ENCODE measurements around the gene CSE1L. TPM values are rescaled to one million over a fixed set of nuclear protein-coding genes. Genes with fewer than 3 reads are reported as not detected.

Gene CSE1L
- total and polyA plus RNA-seq, 7 donors = 37.2 to 75.7 (median 51.7) TPM

DNA sequence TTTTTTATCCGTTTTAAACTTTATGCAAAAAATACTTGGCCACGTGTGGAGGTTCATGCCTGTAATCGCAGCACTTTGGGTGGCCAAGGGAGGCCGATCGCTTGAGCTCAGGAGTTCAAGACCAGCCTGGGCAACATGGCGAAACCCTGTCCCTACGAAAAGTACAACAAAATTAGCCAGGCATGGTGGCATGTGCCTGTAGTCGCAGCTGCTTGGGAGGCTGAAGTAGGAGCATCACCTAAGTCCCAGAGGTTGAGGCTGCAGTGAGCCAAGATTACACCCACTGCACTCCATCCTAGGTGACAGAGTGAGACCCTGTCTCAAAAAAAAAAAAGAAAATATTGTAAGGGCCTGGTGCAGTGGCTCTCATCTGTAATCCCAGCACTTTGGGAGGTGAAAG is 45.0 kb downstream of the CSE1L start:
- no peaks in the 10 kb centered on the region for H3K9me3 ChIP-seq
- no peak for ATAC-seq

DNA sequence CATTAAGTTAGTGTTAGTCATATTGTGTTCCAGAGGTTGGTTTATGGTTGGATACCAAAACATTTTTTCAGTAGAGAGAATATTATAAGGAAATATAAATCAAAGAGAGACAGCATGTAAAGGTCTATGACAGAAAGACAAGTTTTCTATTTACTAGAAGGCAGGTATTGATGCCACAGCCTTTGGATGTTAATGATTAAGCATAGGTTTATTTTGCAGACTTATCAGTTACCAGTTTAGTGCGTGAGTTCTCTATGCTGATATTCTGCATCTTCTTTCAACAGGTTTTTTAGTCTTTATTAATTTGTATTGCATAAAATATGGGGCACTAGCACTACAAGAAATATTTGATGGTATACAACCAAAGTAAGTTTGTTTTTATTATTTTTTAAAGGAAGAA is 45.6 kb downstream of the CSE1L start:
- TF ChIP-seq, protein P1, sequence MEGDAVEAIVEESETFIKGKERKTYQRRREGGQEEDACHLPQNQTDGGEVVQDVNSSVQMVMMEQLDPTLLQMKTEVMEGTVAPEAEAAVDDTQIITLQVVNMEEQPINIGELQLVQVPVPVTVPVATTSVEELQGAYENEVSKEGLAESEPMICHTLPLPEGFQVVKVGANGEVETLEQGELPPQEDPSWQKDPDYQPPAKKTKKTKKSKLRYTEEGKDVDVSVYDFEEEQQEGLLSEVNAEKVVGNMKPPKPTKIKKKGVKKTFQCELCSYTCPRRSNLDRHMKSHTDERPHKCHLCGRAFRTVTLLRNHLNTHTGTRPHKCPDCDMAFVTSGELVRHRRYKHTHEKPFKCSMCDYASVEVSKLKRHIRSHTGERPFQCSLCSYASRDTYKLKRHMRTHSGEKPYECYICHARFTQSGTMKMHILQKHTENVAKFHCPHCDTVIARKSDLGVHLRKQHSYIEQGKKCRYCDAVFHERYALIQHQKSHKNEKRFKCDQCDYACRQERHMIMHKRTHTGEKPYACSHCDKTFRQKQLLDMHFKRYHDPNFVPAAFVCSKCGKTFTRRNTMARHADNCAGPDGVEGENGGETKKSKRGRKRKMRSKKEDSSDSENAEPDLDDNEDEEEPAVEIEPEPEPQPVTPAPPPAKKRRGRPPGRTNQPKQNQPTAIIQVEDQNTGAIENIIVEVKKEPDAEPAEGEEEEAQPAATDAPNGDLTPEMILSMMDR (IDR thresholded peaks at IDR 0.05) = no peak
- no peak overlapping the region for H3K27ac ChIP-seq
- H3K4me3 ChIP-seq = no peak overlapping the region
- no peak for ATAC-seq
- 98 to 100% (median 99%) methylated on average over 1 of the region's 1 CpG for WGBS, 3 donors
- no peaks in the 10 kb centered on the region for H3K4me1 ChIP-seq
- intact Hi-C loops (cut with DNase I) = no loop called here
- H3K36me3 ChIP-seq (ENCODE audit: insufficient read depth in 1 of 2, low read depth in 1 of 2) = peaks cover 12 to 100% of the 10 kb centered on the region in 2 donors
- no peaks in the 10 kb centered on the region for H3K9me3 ChIP-seq
- DNase-seq = no peak
- no peaks in the 10 kb centered on the region for H3K27me3 ChIP-seq (ENCODE audit: insufficient read depth in 3 of 3, low read length in 2 of 3)

More for the DNA sequence above, 45.0 kb downstream of the CSE1L start:
- peaks cover 14 to 100% of the 10 kb centered on the region in 2 donors for H3K36me3 ChIP-seq (ENCODE audit: insufficient read depth in 1 of 2, low read depth in 1 of 2)
- intact Hi-C loops (cut with DNase I) = no loop called here
- no peaks in the 10 kb centered on the region for H3K4me1 ChIP-seq
- 96 to 98% (median 97%) methylated on average over 8 of the region's 8 CpGs for WGBS, 3 donors
- no peak overlapping the region for H3K27ac ChIP-seq
- H3K4me3 ChIP-seq = no peak overlapping the region
- TF ChIP-seq, protein P1 (IDR thresholded peaks at IDR 0.05) = no peak
- DNase-seq = no peak
- no peaks in the 10 kb centered on the region for H3K27me3 ChIP-seq (ENCODE audit: insufficient read depth in 3 of 3, low read length in 2 of 3)

DNA sequence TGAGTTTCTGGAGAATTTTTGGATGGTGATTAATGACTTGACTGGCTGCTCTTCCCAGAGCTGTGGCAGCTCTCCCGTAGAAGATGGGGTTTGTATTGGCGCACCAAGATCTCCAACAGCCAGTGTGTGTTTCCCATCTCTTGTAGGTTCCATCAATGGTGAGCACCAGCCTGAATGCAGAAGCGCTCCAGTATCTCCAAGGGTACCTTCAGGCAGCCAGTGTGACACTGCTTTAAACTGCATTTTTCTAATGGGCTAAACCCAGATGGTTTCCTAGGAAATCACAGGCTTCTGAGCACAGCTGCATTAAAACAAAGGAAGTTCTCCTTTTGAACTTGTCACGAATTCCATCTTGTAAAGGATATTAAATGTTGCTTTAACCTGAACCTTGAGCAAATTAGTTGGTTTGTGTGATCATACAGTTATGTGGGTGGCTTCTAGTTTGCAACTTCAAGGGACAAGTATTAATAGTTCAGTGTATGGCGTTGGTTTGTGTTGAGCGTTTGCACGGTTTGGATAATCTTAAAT is 50.2 kb downstream of the CSE1L start:
- Histone ChIP-seq H3K36me3 (ENCODE audit: insufficient read depth in 1 of 2, low read depth in 1 of 2) (peaks cover 5 to 94% of the 10 kb centered on the region in 2 donors), H3K4me3 (no peak overlapping the region), H3K4me1 (no peaks in the 10 kb centered on the region), H3K27me3 (ENCODE audit: insufficient read depth in 3 of 3, low read length in 2 of 3) (no peaks in the 10 kb centered on the region), H3K9me3 (no peaks in the 10 kb centered on the region), H3K27ac (no peak overlapping the region)
- ATAC-seq (no peak), DNase-seq (no peak)
- TF ChIP-seq, protein P1 (IDR thresholded peaks at IDR 0.05) = no peak
- 85 to 88% (median 85%) methylated on average over 7 of the region's 7 CpGs for WGBS, 3 donors
- intact Hi-C loops (cut with DNase I) = no loop called here

DNA sequence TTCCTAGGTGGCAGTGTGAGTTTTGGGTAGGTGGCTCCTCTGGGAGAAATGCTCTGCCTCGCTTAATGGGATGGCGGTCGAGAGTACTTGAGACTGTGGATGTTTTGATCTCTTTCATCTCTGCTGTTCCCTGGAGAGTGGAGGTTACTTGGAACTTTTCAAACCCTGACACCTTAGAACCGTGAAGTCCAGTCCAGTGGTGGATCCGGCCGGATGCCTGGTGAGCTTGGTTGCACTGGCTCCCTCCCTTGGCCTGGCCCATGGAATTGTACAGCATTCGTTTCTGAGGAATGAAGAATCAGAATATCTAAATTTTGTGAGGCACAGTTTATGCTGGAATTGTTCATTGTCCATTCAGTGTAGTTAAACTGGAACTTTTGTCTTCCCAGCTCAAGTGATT is 51.0 kb downstream of the CSE1L start:
- H3K4me3 ChIP-seq = no peak overlapping the region
- 84 to 92% (median 84%) methylated on average over 7 of the region's 7 CpGs for WGBS, 3 donors
- peaks cover 7 to 94% of the 10 kb centered on the region in 2 donors for H3K36me3 ChIP-seq (ENCODE audit: insufficient read depth in 1 of 2, low read depth in 1 of 2)
- TF ChIP-seq, protein P1 (IDR thresholded peaks at IDR 0.05) = no peak
- no peak for ATAC-seq
- no peak overlapping the region for H3K27ac ChIP-seq
- no peaks in the 10 kb centered on the region for H3K4me1 ChIP-seq
- intact Hi-C loops (cut with DNase I) = no loop called here
- DNase-seq = no peak
- H3K9me3 ChIP-seq = no peaks in the 10 kb centered on the region
- H3K27me3 ChIP-seq (ENCODE audit: insufficient read depth in 3 of 3, low read length in 2 of 3) = no peaks in the 10 kb centered on the region

DNA sequence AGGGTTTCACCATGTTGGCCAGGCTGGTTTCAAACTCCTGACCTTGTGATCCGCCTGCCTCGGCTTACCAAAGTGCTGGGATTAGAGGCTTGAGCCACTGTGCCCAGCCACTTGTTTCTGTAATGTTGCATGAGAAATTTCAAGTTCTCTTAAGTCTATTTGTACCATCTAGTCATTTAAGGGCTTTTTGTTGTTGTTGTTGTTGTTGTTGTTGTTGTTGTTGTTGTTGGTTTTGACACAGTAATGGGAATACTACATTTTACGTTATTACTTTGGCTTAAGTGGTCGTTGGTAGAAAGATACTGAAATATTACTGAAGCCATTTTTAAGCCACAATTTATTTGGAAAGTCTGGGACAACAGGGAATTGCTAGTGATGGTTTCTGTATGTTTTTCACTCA is 52.0 kb downstream of the CSE1L start:
- TF ChIP-seq, protein P1 (IDR thresholded peaks at IDR 0.05) = no peak
- DNase-seq = no peak
- no peak for ATAC-seq
- intact Hi-C loops (cut with DNase I) = no loop called here
- no peak overlapping the region for H3K4me3 ChIP-seq
- H3K27ac ChIP-seq = no peak overlapping the region
- no peaks in the 10 kb centered on the region for H3K27me3 ChIP-seq (ENCODE audit: insufficient read depth in 3 of 3, low read length in 2 of 3)
- no peaks in the 10 kb centered on the region for H3K9me3 ChIP-seq
- peaks cover 10 to 94% of the 10 kb centered on the region in 2 donors for H3K36me3 ChIP-seq (ENCODE audit: insufficient read depth in 1 of 2, low read depth in 1 of 2)
- no peaks in the 10 kb centered on the region for H3K4me1 ChIP-seq
- 91 to 94% (median 92%) methylated on average over 4 of the region's 4 CpGs for WGBS, 3 donors
